Measurements from ENCODE around the gene LRP4.

Gene LRP4

DNA sequence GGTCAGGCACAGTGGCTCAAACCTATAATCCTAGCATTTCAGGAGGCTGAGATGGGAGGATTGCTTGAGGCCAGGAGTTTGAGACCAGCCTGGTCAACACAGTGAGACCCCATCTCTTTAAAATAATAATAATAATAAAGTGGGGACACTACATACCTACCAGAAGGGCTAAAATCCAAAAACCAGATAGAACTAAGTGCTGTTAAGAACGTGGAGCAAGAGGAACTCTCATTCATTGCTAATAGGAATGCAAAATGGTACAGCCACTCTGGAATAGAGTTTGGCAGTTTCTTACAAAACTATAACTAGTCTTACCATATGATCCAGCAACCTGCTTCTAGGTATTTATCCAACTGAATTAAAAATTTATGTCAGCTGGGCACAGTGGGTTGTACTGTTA is 81.9 kb downstream of the LRP4 start:
- no peak for TF ChIP-seq ZNF274 (IDR thresholded peaks at IDR 0.05; ENCODE audit: low read depth, low read length)
- no peak overlapping the region for H3K4me3 ChIP-seq (ENCODE audit: low read length)

DNA sequence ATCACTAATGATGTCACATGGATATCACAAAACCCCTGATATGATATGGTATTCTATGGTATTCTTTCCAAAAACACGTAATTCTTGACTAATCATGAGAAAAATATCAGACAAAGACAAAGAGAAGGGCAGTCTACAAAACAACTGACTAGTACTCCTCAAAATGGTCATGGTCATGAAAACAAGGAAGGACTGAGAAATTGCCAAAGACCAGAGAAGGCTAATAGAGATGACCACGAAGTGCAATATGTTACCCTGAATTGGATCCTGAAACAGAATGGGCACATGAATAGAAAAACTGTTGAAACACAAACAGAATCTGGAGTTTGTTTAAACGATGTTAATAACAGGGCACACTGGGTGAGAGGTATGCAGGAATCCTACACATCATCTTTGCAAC is 82.5 kb downstream of the LRP4 start:
- TF ChIP-seq ZNF274 (IDR thresholded peaks at IDR 0.05; ENCODE audit: low read depth, low read length) = no peak
- no peak overlapping the region for H3K4me3 ChIP-seq (ENCODE audit: low read length)

DNA sequence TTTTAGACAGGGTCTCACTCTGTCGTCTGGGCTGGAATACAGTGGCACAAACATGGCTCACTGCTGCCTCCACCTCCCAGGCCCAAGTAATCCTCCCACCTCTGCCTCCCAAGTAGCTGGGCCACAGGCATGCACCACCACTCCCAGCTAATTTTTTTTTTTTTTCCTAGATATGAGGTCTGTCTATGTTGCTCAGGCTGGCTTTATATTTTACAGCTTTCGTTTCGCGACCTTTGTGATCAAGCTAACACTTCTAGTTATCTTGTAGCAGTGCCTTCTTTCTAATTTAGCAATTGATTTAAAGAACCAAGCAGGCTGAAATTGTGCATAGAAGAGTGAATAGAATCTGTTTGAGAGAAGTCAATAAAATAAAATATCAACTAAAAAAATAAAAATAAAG is 83.5 kb downstream of the LRP4 start:
- no peak for TF ChIP-seq ZNF274 (IDR thresholded peaks at IDR 0.05; ENCODE audit: low read depth, low read length)
- no peak overlapping the region for H3K4me3 ChIP-seq (ENCODE audit: low read length)

GRCh38 chr11:46832511-46833214 is 85.7 kb downstream of the LRP4 start:
- TF ChIP-seq ZNF274 (IDR thresholded peaks at IDR 0.05; ENCODE audit: low read depth, low read length) = no peak
- H3K4me3 ChIP-seq (ENCODE audit: low read length) = no peak overlapping the region

DNA sequence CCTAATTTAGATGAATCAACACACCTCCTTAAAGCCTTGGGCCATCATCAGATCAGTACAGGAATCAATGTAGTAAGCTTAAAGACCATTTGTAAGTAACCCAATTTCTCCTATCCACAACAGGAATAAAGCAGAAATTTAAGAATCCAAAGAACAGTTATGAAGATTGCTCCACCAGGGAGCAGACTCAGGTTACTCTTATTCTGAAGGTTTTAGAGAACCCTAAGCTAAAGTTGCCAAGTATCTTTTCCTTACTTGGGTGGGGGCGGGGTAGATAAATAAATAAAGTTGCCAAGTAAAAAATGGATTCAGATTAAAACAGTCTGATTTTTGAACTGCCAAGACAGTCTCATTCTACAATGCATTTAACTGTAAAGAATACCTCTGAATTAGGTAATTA is 90.4 kb downstream of the LRP4 start:
- H3K4me3 ChIP-seq (ENCODE audit: low read length) = no peak overlapping the region
- no peak for TF ChIP-seq ZNF274 (IDR thresholded peaks at IDR 0.05; ENCODE audit: low read depth, low read length)

DNA sequence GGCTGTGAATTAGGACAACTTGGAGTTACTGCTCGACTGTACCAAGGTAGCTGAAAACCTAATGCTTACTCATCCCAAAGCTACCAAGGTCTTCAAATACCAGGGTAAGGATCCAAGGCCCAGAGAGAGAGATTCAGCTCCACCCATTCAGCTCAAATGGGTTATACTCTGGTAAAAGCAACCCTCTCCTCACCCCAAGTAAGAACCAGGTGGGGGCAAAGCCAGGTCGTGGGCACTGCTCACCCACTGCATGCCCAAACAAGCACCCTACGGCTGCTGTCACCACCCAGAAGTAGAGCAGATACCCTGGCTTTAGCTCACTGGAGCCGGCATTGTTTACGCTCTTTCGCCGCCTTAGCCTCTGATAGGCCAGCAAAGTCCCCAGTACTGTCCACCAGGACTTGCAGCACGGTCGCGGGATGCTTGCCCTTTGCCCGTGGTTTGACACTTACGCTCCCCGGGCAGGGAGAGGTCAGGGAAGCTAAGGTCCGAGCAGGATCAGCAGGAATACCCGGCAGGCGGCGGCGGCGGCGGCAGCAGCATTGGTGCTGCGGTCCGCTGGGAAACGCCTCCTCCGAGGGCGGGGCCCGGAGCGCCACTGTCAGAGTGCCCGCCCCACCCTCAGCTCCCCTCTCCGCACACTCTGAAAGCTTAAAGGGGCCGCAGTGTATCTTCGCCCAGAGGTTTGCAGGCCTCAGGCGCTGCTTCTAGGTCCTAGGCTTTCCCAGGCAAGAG is 91.9 kb downstream of the LRP4 start:
- TF ChIP-seq ZNF274 (IDR thresholded peaks at IDR 0.05; ENCODE audit: low read depth, low read length) = no peak
- H3K4me3 ChIP-seq (ENCODE audit: low read length) = peak overlapping the region; percentile 52; the same call in 1 of the 2 replicates

DNA sequence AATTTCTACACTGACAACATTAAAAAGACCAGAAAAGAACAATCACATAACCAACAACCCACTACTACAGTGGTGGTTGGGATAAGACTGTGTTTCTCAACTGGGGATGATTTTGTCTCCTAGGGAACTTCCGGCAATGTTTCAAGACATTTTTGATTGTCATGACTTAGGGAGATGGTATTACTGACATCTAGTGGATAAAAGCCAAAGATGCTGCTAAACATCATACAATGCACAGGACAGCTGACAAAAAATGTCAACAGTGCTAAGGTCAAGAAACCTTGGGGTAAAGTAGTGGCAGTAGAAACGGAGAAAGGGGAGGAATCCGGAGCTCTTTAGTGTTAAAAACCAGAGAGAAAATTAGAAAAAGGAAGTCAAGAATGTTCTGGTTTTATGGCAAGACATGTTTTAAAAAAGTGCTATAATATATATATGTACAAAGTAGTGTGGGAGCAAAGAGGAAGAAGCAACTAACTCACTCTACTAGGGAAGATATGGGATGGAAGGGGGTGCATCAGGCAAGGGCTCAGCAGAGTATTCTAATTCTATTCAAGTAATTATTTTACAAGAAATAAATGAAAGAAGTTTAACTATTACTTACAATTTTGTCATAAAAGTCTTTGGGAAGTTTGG is 109.4 kb downstream of the LRP4 start:
- no peak overlapping the region for H3K4me3 ChIP-seq (ENCODE audit: low read length)
- no peak for TF ChIP-seq ZNF274 (IDR thresholded peaks at IDR 0.05; ENCODE audit: low read depth, low read length)

All from GM08714 (cell line).